Measurements from ENCODE around the gene VWA3B.

VWA3B gene

DNA sequence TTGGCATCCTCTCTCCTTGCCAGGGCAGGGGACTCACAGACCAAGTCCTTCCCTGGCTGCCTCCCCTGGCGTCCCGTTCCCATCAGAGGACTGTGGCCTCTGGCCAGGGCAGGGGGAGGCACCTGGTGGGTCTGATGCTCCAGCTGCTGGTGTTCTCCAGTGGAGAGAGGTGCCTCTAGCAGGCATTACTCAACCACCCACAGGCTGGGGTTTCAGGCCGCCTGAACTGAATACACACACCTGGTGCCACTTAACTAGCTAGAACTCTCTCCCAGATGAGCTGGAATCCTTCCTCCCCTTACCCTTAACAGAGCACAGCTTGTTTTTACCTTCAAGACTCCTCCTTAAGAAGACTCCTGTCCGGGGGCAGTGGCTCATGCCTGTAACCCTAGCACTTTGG is 221.6 kb downstream of the VWA3B start:
- TF ChIP-seq, protein P1, sequence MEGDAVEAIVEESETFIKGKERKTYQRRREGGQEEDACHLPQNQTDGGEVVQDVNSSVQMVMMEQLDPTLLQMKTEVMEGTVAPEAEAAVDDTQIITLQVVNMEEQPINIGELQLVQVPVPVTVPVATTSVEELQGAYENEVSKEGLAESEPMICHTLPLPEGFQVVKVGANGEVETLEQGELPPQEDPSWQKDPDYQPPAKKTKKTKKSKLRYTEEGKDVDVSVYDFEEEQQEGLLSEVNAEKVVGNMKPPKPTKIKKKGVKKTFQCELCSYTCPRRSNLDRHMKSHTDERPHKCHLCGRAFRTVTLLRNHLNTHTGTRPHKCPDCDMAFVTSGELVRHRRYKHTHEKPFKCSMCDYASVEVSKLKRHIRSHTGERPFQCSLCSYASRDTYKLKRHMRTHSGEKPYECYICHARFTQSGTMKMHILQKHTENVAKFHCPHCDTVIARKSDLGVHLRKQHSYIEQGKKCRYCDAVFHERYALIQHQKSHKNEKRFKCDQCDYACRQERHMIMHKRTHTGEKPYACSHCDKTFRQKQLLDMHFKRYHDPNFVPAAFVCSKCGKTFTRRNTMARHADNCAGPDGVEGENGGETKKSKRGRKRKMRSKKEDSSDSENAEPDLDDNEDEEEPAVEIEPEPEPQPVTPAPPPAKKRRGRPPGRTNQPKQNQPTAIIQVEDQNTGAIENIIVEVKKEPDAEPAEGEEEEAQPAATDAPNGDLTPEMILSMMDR (IDR thresholded peaks at IDR 0.05; ENCODE audit: low read depth, low read length): no peak
- H3K4me3 ChIP-seq (ENCODE audit: low read depth, low read length): no peak overlapping the region

DNA sequence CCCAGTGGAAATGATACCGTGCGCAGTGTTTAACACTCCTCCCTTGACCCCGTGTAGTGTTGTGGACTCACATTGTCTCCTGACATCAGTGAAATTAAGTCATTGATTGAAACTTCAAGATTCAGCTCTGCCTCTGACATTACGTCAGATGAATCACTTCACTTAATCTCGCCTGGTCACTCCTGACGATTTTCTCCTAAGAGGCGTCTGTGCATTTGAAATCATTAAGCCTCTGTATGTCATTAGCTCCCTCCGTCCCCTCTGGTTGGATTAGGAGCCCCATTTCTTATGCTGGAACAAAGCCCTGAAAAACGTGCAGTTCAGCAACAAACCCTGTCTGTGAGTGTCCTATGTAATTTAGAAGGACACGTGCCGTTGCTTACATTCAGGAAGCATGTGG is 222.6 kb downstream of the VWA3B start:
- no peak overlapping the region for H3K4me3 ChIP-seq (ENCODE audit: low read depth, low read length)
- TF ChIP-seq, protein P1 (IDR thresholded peaks at IDR 0.05; ENCODE audit: low read depth, low read length): no peak

DNA sequence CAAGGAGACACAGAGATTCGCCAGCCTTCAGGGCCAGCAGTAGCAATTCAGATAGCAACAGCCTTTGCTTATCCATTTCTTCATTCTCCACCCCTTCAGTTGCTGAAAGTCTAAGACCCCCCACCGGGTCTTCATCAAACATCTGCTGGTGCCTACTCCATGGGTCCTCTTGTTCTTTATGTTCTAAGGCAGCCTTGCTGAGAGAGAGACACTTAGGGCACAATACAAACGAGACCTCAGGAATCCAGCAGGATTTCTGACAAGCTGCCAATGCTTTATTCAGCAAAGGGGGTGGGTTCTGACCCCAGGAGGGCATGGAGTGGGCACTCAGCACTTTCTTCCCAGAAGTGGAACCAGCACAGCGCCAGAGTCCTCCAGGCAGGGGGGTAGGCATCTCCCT is 223.0 kb downstream of the VWA3B start:
- TF ChIP-seq, protein P1 (IDR thresholded peaks at IDR 0.05; ENCODE audit: low read depth, low read length): no peak
- no peak overlapping the region for H3K4me3 ChIP-seq (ENCODE audit: low read depth, low read length)

DNA sequence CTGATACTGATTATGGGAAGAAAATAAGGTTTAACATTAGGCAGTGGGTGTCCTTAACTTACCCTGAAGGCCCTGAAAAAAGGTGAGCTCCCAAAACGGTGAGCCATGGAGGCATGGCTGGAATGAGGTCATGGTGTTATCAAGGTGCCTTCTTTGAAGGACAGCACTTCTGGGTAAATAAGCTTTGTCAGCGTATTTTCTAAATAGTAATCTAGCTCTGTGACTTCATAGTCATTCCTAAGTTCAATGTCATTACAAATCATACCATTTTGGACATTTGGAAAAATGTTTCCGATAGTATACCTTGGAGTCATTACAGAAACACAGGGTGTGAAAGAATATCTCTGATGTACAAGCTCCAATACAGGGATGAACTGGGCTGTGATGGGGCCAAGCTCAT is 224.1 kb downstream of the VWA3B start:
- H3K4me3 ChIP-seq (ENCODE audit: low read depth, low read length): no peak overlapping the region
- TF ChIP-seq, protein P1 (IDR thresholded peaks at IDR 0.05; ENCODE audit: low read depth, low read length): no peak

DNA sequence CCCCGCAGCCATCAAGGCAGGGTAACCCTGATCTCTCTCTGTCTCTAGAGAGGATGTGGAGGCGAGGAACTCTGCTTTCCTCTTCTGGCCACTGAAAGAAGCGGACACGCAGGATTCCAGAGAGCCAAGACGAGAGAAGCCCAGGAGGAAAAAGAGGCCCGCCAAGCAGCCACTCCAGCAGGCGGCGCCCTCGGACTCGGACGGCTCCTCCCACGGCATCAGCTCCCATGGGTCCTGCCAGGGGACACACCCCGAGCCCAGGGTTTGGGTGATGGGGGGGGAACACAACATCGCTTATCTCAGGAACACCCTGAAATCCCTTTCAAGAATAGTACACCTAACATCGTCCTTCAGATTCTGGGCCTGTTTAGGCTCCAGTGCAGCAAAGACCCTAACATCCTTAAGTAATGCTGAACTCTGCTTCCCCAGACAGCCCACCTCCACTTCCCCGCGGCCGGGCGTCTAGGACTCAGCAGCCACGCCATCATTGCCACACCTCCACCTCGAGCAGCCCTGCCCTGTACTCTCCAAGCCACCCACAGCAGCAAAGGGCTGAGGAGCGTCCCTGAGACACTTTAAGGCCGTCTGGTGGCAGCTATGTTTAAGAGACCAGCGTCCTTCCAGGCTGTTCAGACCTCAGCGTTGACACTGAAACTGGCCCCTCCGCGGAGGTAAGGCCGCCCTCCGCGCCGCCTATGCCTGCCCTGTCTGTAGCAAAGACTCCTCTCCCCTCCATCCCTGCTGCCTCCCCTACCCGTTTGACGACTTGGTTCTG is 225.0 kb downstream of the VWA3B start:
- TF ChIP-seq, protein P1 (IDR thresholded peaks at IDR 0.05; ENCODE audit: low read depth, low read length): 0 out of 2 replicates have a peak, but pooled peaks have one; percentile 17
- no peak overlapping the region for H3K4me3 ChIP-seq (ENCODE audit: low read depth, low read length)

DNA sequence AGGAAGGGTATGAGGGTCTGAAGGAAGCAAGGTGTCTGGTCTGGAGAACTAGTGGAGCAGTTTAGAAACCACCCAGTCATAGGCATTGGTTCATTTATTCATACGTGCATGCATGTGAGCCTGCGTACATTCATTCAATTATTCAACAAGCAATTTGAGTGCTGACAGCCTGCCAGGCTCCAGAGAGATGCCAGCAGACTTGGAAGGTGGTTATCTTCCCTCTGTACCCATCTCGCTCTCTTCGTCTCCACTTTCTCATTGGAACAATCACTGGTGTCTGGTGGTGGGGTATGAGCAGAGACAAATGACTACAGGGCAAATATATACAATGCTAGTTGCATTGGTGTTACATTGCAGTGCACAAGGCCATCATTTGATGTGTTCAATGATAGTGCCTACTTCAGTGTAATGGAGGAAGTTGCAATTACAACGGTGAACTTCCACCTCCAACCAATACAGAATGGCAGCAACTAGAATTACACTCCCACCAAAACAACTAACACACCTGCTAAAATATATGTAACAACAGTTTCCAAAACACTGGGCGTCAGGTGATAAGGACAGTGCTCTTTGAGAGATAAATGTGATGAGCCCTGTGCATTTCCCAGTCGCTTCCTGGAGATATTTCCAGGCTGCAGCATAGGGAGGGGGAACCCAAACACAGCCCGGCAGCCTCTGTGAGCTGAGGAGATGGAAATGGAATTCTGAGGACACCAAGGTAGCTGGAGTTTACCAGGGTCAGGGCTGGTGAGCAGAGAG is 226.7 kb downstream of the VWA3B start:
- H3K4me3 ChIP-seq (ENCODE audit: low read depth, low read length): no peak overlapping the region

More for the DNA sequence above, 226.7 kb downstream of the VWA3B start:
- TF ChIP-seq, protein P1 (IDR thresholded peaks at IDR 0.05; ENCODE audit: low read depth, low read length): no peak
